Astrocyte of the spinal cord (primary cell): ENCODE measurements around the gene GRM7.
A peak's percentile ranks its signal among the peaks of the same experiment; 100 is the strongest.

ENCODE experiments used
- DNase-seq: peaks from one replicate; pipeline ENCODE4 v3.0.0; 2011; ENCODE audit warnings: low read depth, low spot score
- H3K4me3 ChIP-seq: 2 replicates; pipeline ENCODE4 v1.5.1; 2011; ENCODE audit warnings: low read depth, mild to moderate bottlenecking, low read length, moderate library complexity
- in situ Hi-C: cut with HindIII; loops from 2 replicates; pipeline ENCODE4 v1.10.0; 2017; ENCODE audit warnings: low sequenced_read_pairs
- TF ChIP-seq, protein P1 (sequence below): IDR thresholded peaks from 2 replicates; pipeline ENCODE4 v1.5.1; 2012; ENCODE audit warnings: low read depth, mild to moderate bottlenecking, low read length, inconsistent platforms

The GRM7 gene

DNA sequence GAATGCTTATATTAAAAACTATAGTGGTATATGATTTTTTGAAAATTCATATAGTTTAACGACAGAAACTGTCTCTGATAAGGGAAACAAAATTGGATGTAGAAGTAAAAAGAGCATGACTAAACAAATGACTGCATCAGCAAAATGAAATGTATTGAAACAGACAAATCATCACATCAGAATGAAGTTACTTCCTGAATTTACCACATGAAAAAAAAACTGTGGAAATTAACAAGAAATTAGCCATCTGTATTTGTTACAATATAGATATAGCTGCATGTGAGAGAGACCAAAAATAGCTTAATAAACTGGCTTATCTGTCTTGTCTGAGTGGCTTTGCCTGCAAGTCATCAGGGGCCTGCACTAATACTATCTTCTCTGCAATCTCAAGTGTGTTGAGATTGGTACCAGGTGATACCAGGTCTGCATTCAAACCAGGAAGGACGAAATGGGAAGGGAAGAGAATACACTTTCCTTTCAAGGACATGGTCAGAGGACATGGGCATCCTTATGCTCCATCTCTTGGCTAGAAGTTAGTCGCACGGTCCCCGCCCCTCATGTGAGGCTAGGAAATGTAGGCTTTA, 388.7 kb downstream of the GRM7 start:
- peak; percentile 12 for DNase-seq
- TF ChIP-seq, protein P1, sequence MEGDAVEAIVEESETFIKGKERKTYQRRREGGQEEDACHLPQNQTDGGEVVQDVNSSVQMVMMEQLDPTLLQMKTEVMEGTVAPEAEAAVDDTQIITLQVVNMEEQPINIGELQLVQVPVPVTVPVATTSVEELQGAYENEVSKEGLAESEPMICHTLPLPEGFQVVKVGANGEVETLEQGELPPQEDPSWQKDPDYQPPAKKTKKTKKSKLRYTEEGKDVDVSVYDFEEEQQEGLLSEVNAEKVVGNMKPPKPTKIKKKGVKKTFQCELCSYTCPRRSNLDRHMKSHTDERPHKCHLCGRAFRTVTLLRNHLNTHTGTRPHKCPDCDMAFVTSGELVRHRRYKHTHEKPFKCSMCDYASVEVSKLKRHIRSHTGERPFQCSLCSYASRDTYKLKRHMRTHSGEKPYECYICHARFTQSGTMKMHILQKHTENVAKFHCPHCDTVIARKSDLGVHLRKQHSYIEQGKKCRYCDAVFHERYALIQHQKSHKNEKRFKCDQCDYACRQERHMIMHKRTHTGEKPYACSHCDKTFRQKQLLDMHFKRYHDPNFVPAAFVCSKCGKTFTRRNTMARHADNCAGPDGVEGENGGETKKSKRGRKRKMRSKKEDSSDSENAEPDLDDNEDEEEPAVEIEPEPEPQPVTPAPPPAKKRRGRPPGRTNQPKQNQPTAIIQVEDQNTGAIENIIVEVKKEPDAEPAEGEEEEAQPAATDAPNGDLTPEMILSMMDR = no peak
- in situ Hi-C loops = no loop called here
- no peak overlapping the region for H3K4me3 ChIP-seq

DNA sequence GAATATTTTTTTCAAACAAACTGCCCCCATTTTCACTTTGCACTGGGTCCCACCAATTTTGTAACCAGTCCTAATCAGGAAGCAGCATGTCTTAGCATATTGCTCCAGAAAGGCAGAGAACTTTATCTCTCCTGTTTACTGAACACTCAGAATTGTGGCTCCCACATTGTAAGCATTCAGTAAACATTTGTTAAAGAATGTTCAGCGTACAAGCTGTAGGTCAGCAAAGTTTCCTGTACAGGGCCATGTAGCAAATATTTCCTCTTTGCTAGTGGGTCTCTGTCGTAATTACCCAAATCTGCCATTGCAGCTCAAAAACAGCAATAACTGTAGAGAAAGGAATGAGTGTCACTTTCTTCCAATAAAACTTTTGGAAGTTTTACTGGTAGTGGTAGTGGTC, 393.3 kb downstream of the GRM7 start:
- in situ Hi-C loops = no loop called here
- DNase-seq = no peak
- TF ChIP-seq, protein P1 = no peak
- no peak overlapping the region for H3K4me3 ChIP-seq

DNA sequence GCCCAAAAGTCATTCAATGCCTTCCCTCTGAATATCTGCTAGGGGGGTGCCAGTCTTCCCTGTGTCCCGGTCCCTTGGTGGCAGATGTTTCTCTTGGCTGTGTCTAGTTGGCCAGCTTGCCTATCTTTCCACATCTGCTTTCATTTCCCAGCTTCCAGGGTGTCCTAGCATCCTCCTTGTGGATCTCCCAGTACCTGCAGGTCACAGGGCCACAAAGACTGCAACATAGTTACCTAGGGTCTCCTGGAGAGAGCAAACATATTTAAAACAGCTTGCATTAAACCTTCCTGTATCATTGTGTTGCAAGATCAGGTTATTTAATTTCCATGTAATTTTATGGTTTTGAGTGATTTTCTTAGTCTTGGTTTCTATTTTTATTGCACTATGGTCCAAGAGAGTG, 400.1 kb downstream of the GRM7 start:
- TF ChIP-seq, protein P1 = no peak
- in situ Hi-C loops = no loop called here
- DNase-seq = no peak
- no peak overlapping the region for H3K4me3 ChIP-seq

DNA sequence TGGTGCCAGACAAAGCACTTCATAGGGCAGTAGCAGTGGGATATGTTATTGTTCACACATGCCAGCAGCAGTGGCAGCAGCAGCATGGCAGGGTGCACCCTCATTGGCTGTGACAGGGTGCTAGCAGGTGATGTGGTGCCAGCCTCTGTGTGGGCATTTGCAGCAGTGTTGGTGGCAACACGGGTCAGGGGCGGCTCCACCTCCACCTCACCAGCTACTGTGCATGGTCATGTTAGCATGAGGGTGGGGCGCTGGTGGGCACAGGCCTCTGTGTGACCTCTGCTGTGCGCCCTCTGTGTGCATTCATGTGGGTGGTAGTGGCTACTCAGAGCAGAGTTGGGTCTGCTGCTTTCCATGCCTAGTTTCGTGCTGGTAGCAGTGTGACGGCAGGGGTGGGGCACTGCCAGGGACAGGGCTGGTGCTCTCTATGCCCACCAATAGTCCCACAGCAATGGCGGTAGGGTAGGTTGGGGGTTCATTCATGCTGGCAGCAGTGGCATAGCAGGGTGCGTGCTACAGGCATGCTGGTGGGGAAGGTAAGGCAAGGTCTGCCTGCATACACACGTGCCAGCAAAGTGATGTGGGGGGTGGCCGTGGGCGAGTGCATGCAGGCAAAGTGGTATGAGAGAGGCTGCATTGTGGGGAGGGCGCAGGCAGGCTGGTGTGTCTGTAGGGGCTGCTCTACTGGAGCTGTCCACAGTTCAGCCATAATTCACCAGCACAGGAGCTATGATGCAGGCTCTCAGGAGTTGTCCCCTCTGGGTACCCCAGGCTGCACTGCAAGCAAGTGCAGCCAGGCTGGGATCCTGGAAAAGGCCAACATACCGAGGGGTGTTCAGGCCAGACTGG, 402.7 kb downstream of the GRM7 start:
- DNase-seq = no peak
- H3K4me3 ChIP-seq = no peak overlapping the region
- TF ChIP-seq, protein P1 = no peak
- in situ Hi-C loops = no loop called here

DNA sequence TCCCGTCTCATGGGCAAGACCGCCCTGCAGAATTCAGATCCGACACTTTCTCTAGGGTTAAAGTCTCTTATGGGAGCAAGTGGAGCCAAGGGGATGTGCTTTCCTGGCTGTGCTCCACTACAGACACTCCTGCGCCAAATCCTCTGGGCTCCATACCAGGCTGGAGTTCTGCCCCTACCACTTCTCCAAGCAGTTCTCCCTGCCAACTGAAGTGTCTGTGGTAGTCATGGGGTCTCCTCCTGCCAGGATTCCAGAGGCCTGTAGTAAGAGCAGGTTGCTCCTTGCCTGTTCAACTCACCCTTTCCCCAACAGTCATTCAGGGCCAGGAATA, 403.2 kb downstream of the GRM7 start:
- in situ Hi-C loops = no loop called here
- no peak overlapping the region for H3K4me3 ChIP-seq

DNA sequence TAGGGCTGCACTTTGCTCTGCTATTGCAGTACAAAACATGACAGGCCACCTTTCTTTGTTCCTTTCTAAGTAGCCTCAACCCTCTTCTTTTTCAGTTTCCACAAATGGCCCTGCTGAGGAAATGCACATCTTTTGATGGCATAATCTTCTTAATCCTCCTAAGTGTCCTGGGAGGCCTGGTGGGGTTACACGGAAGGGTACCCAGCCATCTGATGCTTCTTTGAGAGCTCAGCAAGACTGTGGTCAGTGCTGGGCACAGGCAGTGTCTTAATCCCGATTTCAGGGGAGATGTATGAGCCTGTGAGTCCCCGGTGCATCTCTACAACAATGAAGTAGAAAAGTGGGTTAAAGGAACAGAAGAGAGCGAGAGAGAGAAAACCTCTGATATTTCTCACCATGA, 404.8 kb downstream of the GRM7 start:
- in situ Hi-C loops = no loop called here
- TF ChIP-seq, protein P1 = no peak
- DNase-seq = no peak
- no peak overlapping the region for H3K4me3 ChIP-seq

More for the DNA sequence above, 403.2 kb downstream of the GRM7 start:
- TF ChIP-seq, protein P1 = no peak
- no peak for DNase-seq
